NOMO-1 treated with dmso at 0.1 percent for 144 hours (cell line): ENCODE data around the gene PTK7.

ENCODE experiments used
- DNase-seq: peaks from one replicate; lab custom pipeline; 2025; ENCODE audit not compliant: unreplicated experiment; lab: John Stamatoyannopoulos, UW

The PTK7 gene

DNA sequence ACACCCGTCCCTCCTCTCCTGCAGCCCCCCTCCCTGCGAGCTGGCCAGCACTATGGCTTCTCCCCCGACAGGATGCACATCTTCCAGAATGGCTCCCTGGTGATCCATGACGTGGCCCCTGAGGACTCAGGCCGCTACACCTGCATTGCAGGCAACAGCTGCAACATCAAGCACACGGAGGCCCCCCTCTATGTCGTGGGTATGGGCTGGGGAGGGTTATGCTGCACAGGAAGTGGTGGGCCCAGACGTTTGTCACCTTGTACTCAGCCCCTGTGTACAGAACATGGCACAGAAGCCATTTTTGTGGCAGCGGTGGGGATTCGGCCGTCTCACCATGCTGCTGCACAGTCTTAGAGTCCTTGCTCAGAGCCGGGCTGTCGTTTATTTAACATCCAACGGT lies 66.0 kb downstream of the PTK7 start:
- DNase-seq: no peak

DNA sequence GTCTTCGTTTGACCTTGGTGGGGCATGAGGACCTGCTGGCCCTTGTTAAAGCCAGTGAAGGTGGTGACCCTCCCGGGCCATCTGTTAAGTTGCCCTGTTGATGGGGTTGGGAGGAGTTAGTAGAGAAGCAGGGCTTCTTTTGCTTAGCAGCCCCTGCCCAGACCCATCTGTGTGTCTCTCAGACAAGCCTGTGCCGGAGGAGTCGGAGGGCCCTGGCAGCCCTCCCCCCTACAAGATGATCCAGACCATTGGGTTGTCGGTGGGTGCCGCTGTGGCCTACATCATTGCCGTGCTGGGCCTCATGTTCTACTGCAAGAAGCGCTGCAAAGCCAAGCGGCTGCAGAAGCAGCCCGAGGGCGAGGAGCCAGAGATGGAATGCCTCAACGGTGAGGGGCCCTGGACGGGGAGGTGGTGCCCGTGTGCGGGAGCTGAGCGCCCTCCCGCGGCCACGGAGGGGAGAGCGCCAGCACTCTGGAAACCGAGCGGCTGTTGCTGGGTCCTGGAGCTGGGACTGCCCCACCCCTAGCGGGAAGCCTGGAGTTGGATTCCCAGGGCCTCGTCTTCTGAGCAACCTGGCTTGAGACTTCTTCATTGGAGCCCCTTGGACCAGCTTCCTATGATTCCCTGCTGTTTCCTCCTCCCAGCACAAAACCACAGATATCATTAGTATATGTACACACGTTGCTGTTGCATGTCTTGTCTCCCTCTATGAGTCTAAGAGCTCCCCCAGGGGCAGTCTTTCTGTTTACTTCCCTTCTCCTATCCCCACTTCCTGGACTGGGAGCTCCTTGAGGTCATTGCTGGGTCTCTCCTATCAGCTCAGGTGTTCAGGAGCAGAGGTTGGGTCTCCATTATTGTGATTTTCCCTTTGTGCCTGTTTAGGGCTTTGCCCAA lies 67.4 kb downstream of the PTK7 start:
- peak; percentile 60 for DNase-seq

DNA sequence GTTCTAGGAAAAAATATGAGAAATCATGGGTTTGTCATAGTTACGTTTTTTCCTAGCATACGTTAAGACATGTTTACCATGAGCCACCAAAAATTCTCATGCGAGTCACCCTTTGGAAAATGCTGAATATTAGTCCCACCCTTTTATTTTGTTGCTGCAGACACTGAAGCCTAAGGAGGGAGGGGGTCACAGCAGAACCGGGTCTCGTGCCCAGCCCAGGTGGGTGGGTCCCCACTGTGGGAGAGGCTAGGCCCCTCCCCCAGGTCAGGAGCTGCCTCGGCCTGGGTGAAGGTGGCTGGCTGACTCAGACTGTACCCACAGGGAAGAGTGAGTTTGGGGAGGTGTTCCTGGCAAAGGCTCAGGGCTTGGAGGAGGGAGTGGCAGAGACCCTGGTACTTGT lies 68.8 kb downstream of the PTK7 start:
- DNase-seq: no peak

- no peak for DNase-seq
Observed at GRCh38 chr6:43146261-43146660, 70.1 kb downstream of the PTK7 start.

DNA sequence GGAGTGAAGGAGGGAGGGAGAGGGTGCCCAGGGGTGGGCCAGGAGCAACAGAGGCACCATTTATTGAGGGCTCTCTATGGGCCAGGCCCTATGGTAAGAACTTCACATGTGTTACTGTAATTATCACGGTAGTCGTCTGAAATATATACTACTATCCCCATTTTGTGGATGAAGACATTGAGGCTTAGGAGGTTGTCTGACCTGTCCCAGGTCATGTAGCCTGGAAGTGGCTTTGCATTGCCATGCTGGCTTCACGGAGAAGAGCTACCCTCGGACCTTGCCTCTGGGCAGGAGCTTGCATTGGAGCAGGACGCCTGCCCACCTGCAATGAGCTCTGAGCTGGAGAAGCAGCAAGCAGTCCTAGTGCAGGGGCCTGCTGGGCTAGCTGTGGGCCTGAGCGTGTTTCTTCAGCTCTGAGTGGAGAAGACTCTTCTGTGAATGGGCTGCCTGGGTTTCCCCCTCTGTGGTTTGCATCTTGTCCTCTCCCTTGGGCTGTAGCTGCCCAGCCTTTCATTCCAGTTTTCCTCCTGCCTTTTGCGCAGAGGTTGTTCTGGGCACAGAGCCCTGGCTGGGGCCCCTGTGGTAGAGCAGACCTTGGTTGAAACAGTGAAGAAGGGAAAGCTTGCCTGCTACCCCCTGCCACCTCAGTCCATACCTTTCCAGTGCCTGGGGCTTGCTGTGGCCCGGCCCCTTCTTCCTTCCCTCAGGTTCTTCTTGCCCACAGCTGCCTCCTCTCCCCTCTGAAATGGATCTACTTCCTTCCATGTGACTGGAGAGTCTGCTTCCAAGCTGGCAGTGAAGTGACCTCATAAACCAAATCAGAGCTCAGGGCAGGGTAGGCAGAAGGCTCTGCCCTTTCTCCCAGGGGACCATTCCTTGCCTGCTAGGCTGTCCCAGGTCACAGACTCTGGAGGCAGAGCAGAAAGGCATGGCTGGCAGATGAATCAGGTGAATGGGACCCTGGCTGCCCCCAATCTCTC lies 70.9 kb downstream of the PTK7 start:
- no peak for DNase-seq

GRCh38 chr6:43147691-43148477 lies 71.8 kb downstream of the PTK7 start:
- no peak for DNase-seq

- DNase-seq: no peak
Observed at GRCh38 chr6:43149265-43149664, 73.2 kb downstream of the PTK7 start.

- DNase-seq: no peak
Observed at GRCh38 chr6:43150051-43150751, 74.1 kb downstream of the PTK7 start.

DNA sequence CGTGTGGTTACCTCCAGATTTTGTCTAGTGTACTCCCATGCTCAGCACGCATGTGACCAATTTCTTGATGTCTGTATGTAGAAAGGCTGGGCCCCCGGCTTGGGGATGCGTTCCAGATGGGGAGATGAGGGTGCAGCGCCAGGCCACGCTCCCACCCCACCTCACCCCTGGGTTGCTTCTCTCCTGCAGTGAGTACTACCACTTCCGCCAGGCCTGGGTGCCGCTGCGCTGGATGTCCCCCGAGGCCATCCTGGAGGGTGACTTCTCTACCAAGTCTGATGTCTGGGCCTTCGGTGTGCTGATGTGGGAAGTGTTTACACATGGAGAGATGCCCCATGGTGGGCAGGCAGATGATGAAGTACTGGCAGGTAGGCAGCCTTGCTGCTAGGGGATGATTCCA lies 83.5 kb downstream of the PTK7 start:
- no peak for DNase-seq

- no peak for DNase-seq
Observed at GRCh38 chr6:43163899-43164298, 87.8 kb downstream of the PTK7 start.

GRCh38 chr6:43170417-43170930 lies 94.4 kb downstream of the PTK7 start:
- DNase-seq: no peak

DNA sequence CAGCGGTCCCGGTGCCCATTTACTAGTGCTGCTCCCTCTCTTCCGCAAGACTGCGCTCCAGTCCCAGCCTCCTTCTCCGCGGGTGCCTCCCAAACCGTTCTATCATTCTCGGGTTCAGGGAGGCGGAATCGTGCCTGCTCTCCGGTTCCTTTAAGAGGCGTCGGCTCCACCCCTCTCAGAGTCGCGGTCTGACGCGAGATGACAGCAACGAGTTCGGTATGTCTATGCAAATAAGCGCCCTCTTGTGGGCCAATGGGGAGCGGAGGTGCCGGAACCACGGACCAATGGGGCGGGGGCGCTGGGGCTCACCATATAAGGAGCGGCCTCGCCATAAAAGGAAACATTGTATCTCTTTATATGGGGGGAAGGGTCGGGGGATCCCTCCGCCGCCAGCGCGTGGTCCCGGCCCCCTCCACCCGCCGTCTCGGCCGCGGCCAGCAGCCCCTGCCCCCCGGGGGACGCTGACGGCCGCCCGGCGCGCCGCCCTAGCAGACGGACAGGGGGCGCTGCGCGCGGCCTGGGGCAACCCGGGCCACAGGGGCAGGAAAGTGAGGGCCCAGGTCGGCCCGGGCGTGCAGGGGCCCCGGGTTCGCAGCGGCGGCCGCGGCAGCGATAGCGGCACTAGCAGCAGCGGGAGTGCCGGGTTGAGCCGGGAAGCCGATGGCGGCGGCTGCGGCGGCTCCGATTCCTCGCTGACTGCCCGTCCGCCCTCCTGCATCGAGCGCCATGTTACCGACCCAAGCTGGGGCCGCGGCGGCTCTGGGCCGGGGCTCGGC lies 95.0 kb downstream of the PTK7 start, which contains the start of gene SRF:
TSS of gene SRF (plus strand) at position 339 of the 776 bp plus-strand sequence. CDS start at position 727, 388 bp downstream.
- DNase-seq: peak; percentile 98

DNA sequence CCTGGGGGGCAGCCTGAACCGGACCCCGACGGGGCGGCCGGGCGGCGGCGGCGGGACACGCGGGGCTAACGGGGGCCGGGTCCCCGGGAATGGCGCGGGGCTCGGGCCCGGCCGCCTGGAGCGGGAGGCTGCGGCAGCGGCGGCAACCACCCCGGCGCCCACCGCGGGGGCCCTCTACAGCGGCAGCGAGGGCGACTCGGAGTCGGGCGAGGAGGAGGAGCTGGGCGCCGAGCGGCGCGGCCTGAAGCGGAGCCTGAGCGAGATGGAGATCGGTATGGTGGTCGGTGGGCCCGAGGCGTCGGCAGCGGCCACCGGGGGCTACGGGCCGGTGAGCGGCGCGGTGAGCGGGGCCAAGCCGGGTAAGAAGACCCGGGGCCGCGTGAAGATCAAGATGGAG lies 95.6 kb downstream of the PTK7 start:
- no peak for DNase-seq

GRCh38 chr6:43172104-43173007 lies 96.2 kb downstream of the PTK7 start:
- no peak for DNase-seq

DNA sequence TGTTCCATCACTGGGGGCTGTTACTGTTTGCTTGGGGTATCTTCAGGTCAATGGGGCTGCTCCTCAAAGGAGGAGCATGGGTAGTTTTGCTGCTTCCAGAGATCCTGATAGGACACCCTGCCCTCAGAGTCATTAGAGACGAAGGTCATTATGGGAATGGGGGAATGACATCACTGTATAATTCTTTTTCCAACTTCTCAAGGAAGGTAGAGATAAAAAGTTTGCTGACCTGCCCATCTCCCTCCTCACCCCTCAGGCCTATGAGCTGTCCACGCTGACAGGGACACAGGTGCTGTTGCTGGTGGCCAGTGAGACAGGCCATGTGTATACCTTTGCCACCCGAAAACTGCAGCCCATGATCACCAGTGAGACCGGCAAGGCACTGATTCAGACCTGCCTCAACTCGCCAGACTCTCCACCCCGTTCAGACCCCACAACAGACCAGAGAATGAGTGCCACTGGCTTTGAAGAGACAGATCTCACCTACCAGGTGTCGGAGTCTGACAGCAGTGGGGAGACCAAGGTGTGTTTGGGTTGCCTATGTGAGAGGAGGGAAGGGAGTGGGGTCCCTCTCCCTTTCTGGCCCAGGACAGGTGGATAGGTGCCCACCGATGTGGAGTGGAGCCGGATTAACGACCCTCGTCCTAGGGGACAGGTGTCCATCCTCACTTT lies 97.6 kb downstream of the PTK7 start:
- DNase-seq: no peak

GRCh38 chr6:43174263-43175112 lies 98.4 kb downstream of the PTK7 start:
- DNase-seq: peak; percentile 98
